NCI-H2171 treated with DMSO at 0.1 percent for 48 hours (cell line): ENCODE results near the gene CD151.
A peak's percentile ranks its signal among the peaks of the same experiment; 100 is the strongest.

ENCODE experiments used
- DNase-seq: peaks from one replicate; lab custom pipeline; 2025; lab: John Stamatoyannopoulos, UW

Gene CD151

DNA sequence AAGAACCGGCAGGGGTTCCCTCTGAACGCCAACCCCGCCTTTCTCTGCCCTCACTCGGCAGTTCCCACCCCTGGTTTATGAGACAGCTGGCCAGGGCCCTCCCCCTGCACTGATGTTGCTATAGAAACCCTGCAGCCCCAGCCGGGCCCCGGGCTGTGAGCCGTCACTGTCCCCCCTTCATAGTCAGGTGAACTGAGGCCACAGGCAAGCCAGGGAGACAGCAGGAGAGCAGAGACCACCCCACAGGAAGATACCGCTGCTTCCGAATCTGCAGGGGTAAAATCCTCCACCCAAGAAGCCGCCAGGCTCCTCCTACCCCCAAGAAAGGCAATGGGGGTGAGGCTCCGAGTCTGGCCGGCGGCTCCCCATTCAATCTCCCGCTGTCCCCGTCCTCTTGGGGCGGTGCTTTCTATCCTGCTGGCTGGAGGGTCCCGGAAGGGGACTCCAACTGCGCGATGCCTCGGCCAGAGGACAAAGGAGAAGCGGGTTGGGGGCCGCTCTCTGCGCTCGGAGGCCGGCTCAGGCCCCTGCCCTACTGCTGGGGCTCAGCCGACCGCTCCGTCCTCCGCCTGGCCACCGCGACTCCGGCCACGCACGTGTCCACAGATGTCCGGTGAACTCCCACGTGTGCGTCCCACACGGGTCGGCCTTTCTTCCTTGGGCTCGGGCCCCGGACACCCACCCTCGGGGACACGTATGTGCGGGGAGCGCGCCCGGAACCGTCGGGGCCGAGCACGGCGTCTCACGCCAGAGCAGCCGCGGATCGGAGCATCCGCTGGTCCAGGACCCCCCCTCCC is 35.3 kb upstream of the CD151 start:
- peak; percentile 87 for DNase-seq

GRCh38 chr11:798093-798713 is 34.5 kb upstream of the CD151 start, which contains the start of gene SLC25A22:
Gene SLC25A22 (minus strand): TSS chr11:798281. CDS start chr11:795006, 3,275 bp downstream.
- DNase-seq = peak; percentile 54

DNA sequence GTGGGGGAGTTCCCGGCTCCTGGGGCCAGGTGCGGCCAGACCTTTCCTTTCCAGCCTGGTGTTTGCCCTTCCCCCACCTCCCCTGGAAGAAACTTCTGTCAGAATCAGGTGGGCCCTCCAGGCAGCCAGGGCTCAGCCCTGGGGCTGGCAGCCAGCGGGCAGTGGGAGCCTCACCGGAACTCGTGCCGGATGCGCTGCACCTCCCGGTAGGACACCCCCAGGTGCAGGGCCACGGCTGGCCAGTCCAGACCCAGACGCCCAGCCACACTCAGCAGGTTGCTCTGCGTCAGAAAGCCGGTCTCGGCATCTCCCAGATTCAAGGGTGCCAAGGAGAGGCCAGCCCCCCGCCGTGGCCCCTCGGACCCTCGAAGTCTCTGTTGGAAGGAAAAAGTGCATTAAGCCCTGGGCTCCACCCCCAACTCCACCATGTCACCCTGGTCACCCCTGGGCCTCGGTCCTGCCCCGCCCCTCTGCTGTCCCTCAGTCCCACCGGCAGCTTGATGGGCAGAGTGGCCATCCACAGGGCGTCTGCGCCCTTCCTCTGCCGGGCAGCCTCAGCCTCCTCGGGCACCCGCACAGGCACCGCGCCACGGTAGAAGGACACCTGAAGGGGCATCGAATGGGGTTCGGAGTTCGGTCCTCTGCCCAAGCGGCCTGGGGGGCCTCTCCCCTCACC is 33.0 kb upstream of the CD151 start:
- DNase-seq = no peak

GRCh38 chr11:800473-800872 is 32.3 kb upstream of the CD151 start:
- no peak for DNase-seq

DNA sequence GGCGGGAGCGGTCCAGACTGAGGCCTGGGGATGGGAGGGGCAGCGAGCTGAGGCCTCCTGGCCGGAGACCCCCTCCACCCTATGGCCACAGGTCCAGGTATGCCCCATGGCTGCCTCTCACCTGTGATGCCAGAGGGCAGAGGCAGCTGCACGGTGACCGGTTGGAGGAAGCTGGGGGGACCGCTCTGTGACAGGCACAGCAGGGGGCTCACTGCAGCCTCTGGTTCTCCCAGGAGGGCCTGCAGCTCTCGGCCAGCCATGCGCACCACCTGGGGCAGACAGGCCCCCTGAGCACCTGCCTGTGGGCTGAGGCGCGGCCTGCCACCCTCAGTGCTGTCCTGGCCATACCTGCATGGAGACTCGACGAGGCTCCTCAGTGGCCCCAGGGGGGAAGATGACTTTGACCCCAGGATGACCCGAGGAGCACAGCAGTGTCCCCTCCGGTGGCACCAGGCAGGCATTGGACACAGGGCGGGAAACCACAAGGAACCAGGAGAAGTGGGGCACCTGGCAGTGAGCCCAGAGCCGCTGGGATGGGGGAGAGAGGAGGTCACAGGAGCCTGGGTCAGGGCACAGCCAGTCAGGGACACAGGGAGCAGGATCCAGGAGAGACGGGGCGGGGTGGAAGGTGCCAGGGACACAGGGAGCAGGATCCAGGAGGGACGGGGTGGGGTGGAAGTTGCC is 31.5 kb upstream of the CD151 start:
- no peak for DNase-seq

GRCh38 chr11:802018-802617 is 30.6 kb upstream of the CD151 start:
- no peak for DNase-seq

- no peak for DNase-seq
Observed at GRCh38 chr11:802693-803466, 29.9 kb upstream of the CD151 start.

GRCh38 chr11:803467-803742 is 29.3 kb upstream of the CD151 start:
- DNase-seq = no peak

GRCh38 chr11:803770-804598 is 28.8 kb upstream of the CD151 start:
- peak; percentile 51 for DNase-seq

GRCh38 chr11:804599-804964 is 28.2 kb upstream of the CD151 start:
- no peak for DNase-seq

- DNase-seq = no peak
Observed at GRCh38 chr11:808427-809286, 24.1 kb upstream of the CD151 start.

DNA sequence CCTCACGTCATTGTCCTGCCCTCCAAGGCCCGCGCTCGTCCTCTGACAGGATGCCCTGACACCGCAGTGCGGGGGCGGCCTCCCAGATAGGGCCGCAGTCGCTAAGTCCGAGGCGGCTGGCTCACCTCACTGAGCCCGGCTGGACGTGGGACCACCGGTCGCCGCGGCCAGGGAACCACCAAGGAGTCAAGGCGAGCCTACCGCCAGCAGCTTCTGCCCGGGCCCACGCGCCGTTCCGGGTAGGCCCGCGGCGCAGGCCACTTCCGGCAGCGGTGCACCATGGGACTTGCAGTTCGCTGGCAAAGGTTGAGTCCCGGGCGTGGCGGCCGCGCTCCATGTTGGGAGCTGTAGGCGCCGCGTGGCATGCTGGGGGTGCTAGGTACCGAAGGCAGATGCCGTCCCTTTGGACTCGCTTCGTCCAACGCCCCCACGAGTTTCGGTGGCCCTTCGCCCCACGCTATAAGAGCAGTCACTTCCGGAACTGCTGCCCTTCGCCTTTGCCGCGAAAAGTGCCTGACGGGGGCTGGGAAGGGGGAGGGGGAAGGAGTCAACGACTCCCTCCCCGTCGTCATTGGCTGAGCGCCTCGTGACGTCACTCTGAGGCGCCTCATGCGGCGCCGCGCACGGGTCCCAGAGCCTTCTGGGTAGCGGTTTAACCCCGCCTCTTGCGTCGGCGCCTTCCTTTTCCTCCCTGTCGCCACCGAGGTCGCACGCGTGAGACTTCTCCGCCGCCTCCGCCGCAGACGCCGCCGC is 23.3 kb upstream of the CD151 start, which contains the start of gene RPLP2:
RPLP2 (plus strand) TSS at position 681 of the 753 bp plus-strand sequence. CDS start 268 bp downstream, outside the sequence.
- DNase-seq = peak; percentile 79

DNA sequence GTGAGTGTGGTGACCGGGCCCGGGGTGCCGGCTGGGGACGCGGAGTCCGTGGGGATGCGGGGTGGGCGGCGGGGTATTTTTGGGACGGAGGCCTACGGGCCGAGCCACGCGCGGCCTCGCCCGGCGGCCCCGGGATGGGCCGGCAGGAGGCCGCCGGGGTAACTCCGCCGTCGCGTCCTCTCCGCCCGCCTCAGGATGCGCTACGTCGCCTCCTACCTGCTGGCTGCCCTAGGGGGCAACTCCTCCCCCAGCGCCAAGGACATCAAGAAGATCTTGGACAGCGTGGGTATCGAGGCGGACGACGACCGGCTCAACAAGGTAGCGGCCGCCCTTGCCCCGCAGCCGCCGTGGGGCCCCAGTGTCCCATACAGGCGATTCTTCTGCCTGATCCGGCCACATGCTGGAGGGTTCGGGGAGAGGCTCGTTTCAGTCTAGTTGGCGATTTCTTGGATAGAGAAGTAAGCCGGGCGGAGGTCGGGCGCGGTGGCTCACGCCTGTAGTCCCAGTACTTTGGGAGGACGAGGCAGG is 22.6 kb upstream of the CD151 start:
- no peak for DNase-seq

DNA sequence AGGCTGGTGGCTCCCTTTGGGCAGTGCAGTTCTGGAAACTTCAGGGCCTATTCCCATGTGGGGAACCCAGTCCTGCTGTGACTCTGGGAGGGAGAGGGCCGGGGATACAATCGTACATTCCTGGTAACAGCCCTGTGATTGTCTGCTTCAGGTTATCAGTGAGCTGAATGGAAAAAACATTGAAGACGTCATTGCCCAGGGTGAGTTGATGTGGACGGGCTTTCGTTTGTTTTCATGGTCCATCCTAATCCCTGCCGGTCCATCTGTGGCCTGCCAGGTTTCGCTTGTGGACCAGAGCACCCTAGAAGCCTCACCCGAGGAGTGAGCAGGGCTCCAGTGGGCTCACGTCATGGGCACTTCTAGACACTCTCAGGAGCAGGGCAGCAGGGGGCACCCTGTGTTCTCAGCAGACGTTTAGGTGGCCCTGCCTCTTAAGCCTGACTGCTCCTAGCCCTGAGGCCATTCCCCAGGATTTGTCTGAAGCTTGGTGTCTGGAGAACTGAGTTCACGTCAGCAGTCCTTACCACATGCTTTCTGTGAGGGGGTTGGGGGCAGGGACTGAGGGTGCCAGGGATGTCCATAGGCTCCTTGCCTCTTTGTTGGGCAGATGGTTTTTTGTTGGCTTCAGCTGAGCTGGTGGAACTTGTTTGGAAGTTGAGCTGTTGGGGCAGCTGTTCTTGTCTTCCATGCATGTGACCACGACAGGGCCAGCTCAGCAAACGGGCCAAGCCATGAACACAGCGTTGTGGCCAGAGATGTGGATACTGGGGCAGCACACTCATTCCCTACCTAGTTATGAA is 21.1 kb upstream of the CD151 start:
- no peak for DNase-seq

- no peak for DNase-seq
Observed at GRCh38 chr11:812390-812789, 20.4 kb upstream of the CD151 start.

DNA sequence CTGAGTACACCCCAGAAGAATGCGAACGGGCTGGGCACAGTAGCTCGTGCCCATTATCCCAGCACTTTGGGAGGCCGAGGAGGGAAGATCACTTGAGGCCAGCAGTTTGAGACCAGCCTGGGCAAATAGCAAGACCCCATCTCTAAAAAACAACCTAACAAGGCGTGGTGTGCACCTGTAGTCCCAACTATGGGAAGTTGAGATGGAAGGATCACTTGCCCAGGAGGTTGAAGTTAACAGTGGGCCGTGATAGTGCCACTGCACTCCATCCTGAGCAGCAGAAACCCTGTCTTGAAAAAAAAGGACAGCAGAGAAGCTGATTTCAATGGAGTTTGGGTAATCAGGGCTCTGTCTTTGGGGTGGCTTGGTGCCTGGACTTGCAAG is 19.7 kb upstream of the CD151 start:
- no peak for DNase-seq

GRCh38 chr11:813456-814096 is 19.2 kb upstream of the CD151 start:
- no peak for DNase-seq
